Measurements from ENCODE around the gene DNAL1. TPM values are rescaled to one million over a fixed set of nuclear protein-coding genes. Genes with fewer than 3 reads are reported as not detected.

The DNAL1 gene
- total RNA-seq, 1 experiment from 2014 or later, result 4.2 TPM

DNA sequence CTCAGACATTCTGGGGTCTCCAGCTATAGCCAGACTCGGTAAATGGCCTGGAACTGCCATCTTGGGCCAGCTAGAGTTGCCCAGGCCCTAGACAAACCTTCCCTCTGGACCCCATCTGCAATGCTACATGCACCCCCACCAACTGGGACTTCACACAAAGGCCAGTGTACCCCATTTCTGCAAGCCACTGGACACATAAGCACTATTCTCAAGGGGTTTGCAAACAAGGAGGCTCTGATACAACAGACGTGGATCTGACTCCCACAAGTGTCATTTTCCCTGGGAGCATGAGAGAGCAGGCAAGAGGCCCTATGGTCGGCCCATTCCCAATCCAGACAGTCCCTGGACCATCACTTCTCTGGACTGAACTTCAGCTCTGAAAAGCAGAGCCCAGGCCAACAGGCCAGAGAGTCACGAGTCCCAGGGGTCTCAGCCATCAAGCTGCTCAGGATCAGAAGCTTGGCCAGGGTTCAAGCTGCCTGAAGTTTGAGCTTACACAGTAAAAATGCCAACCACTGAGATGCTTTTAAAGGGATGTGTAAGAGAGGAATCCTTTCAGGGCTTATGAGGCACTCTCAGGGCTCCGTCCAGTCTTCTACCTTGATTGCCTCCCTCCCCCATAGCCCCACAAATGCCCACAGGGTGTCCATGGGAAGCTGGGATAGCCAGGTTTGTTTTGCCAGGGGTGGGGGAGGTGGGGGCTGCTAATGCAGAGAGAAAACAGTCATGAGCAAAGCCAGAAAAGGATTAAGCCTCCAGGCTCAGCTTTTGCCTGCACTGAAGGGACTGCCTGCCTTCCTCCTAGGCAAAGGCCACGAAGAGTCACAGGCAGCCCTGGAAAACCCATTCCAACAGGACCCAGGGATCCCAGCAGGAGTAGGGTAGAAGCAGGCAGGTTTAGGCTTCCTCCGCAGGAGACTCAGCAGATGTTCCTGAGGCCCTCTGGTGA, 101.1 kb downstream of the DNAL1 start:
- H3K27me3 ChIP-seq (ENCODE audit: control insufficient read depth, insufficient read depth, low read length), result no peaks in the 10 kb centered on the region
- DNase-seq, result no peak
- H3K36me3 ChIP-seq (replicated peaks; ENCODE audit: control insufficient read depth, insufficient read depth, low read length), result no peaks in the 10 kb centered on the region
- no peak overlapping the region for H3K4me3 ChIP-seq (ENCODE audit: insufficient read depth, low read depth, low read length)

DNA sequence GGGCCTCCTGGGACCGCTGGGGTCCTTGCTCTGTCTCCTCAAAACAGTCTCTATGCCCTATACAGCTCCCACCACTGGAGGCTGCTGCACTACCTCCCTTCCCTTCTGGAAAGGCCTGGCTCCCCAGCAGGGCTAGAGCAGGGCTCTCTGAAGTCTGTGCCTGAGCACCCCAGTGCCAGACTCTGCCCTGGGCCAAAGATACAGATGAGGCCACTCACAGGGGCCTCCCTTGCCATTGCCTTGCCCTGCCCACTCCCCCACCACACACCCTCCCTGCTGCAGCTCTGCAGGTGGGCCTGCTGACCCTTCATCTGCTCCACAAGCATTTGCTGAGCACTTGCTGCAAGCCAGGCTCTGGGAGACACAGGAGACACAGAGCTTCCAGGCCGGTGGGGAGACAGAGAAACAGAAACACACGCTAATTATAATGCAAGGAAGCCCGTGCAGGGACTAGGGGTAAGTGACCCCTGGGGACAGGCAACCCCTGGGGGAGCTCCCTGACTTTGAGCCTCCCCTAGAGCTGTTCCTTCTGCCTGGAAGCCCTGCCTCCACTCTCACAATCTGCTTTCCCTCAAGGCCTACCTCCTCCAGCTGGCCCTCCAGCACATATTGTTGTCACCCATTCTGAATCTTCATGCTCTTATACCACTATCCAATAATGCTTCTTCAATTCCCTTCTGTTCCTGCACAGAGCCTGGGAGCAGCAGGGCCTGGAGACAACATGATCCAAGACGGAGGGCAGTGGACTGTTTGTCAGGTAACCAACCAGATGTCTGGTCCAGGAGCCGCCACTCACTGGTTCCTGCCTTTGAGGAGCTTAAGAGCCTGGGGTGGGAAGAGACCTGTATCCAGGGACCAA, 102.0 kb downstream of the DNAL1 start:
- DNase-seq, result peak; percentile 78
- no peaks in the 10 kb centered on the region for H3K36me3 ChIP-seq (replicated peaks; ENCODE audit: control insufficient read depth, insufficient read depth, low read length)

DNA sequence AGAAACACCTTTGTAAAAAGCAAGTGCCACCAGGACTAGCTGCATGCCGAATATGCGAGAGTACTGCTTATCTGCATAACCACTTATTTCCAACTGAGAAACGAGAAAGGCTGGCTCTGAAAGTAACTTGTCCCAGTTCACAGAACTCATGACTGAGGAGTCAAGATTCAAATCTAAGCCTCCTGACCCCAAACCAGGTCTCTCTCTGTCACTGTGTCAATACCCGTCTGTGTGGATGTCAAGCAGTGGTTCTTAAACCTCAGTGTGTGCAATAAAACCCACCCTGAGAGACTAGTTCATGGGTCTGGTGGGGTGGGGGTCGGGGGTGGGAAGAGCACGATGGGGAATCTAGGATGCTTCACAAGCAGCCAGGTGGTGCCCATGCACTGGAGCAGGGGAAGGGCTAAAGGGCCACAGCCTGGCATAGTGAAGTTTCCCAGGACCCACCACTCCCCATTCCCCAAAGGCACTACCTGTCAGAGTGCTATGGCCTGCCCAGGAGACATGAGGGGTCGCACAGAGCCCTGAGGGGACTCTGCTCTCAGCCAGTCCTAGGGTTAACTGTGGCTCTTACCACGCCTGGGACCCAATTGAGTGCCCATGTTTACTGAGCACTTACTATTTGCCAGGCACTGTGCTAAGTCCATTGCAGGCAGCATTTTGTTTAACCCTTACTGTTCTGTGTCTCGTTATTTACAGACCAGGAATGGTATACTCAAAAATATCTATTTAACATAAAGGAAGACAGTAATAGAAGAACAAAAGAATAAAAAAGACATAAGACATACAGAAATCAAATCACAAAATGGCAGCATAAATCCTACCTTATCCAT, 102.8 kb downstream of the DNAL1 start:
- H3K27me3 ChIP-seq (ENCODE audit: control insufficient read depth, insufficient read depth, low read length), result no peaks in the 10 kb centered on the region
- H3K4me3 ChIP-seq (ENCODE audit: insufficient read depth, low read depth, low read length), result no peak overlapping the region
- DNase-seq, result no peak
- H3K36me3 ChIP-seq (replicated peaks; ENCODE audit: control insufficient read depth, insufficient read depth, low read length), result no peaks in the 10 kb centered on the region

More for the DNA sequence above, 102.0 kb downstream of the DNAL1 start:
- no peaks in the 10 kb centered on the region for H3K27me3 ChIP-seq (ENCODE audit: control insufficient read depth, insufficient read depth, low read length)
- no peak overlapping the region for H3K4me3 ChIP-seq (ENCODE audit: insufficient read depth, low read depth, low read length)

DNA sequence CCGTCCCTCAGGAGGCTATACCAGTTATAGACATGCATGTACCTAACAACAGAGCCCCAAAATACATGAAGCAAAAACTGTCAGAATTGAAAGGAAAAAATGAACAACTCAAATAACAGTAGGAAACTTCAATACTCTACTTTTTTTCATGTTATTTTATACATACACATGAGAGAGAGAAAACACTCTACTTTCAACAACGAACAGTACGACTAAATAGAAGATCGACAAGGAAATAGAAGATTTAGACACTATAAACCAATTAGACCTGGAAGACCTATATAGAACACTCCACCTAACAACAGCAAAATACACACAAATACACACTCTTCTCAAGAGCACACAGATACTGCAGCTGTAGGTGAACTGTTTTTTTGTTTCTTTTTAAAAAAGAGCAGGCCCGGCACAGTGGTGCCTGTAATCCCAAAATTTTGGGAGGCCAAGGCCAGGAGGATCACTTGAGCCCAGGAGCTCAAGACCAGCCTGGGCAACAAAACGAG, 104.1 kb downstream of the DNAL1 start:
- Histone ChIP-seq H3K4me3 (ENCODE audit: insufficient read depth, low read depth, low read length) (no peak overlapping the region), H3K36me3 (replicated peaks; ENCODE audit: control insufficient read depth, insufficient read depth, low read length) (no peaks in the 10 kb centered on the region), H3K27me3 (ENCODE audit: control insufficient read depth, insufficient read depth, low read length) (no peaks in the 10 kb centered on the region)
- DNase-seq, result no peak

DNA sequence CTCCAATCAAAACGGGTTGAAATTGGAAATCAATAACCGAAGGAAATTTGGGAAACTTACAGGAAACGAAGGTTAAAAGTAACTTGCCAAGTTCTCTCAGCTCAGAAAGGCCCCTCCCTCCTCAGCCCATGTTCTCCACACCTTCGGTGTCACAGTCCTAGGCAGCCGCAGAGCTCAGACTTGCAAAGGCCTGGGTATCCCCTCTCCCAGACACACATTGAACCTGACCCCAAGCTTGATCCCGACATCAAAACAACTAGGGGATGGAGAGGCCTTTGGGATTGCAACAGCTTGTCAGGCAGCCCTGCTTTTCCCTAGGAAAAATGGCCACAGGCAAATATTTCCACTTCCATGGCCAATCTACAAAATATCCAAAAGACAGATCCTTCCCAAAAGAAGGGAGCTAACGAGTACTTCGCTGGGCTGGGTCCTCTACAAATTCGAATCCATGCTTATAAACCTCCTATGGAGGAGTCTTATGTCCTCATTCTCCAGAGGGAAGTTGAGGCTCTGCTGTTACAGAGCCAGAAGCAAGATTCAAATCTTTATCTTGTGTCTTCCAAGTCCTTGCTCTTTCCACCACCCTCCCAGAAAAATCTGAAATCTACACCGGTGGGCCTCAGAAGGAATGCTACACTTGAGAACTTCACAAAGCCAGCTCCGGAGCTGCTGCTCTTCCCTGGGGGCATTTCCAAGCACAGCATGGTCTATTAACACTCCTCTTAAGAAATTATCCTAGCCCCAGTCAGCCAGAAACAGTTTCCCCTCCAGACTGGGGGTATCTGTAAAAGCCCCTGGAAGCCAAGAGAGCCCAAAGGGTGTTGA, 105.1 kb downstream of the DNAL1 start:
- Histone ChIP-seq H3K36me3 (replicated peaks; ENCODE audit: control insufficient read depth, insufficient read depth, low read length) (no peaks in the 10 kb centered on the region; the same call in 1 of the 2 replicates), H3K4me3 (ENCODE audit: insufficient read depth, low read depth, low read length) (no peak overlapping the region), H3K27me3 (ENCODE audit: control insufficient read depth, insufficient read depth, low read length) (no peaks in the 10 kb centered on the region)
- DNase-seq, result no peak

DNA sequence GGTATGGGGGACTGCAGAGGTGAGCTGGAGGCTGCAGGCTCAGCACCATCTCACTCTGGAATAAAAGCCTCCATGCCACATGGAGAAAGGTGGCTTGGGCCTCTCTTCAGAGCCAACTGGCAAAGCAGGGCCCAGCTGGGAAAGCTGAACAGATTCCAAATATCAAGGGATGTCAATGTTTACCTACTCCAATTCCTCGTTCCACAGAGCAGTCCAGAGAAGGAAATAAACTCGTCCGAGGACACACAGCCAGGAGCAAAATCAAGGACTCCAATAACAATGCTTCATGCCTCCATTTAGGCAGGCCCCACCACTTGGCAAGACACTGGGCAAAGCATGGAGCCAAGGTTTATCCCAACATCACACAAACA, 105.7 kb downstream of the DNAL1 start:
- DNase-seq, result no peak
- H3K27me3 ChIP-seq (ENCODE audit: control insufficient read depth, insufficient read depth, low read length), result no peaks in the 10 kb centered on the region
- H3K36me3 ChIP-seq (replicated peaks; ENCODE audit: control insufficient read depth, insufficient read depth, low read length), result no peaks in the 10 kb centered on the region; the same call in 1 of the 2 replicates
- H3K4me3 ChIP-seq (ENCODE audit: insufficient read depth, low read depth, low read length), result no peak overlapping the region

DNA sequence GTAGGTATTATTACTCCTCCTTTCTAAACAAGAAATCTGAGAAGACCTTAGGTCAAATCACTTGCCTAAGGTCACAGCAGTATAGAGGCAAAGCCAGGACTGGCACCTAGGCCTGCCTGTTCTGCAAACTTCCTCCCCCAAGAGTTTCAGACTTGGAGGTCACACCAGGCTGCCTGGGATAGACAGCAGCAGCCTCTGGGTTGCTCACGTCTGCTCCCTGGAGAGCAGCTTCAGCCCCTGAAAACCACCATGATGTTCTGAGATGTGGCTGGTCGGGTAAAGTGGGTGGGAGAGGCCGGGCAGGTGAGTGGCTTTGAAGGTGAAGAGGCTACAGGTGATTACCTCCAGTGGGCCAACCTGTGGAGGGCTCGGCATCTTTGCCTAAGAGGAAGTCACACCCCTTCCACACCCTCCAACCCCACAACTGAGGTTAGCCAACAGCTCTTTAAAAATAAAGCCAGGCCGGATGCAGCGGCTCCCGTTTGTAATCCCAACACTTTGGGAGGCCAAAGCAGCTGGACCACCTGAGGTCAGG, 106.4 kb downstream of the DNAL1 start:
- no peaks in the 10 kb centered on the region for H3K27me3 ChIP-seq (ENCODE audit: control insufficient read depth, insufficient read depth, low read length)
- DNase-seq, result no peak
- H3K4me3 ChIP-seq (ENCODE audit: insufficient read depth, low read depth, low read length), result no peak overlapping the region
- H3K36me3 ChIP-seq (replicated peaks; ENCODE audit: control insufficient read depth, insufficient read depth, low read length), result no peaks in the 10 kb centered on the region; the same call in 1 of the 2 replicates

DNA sequence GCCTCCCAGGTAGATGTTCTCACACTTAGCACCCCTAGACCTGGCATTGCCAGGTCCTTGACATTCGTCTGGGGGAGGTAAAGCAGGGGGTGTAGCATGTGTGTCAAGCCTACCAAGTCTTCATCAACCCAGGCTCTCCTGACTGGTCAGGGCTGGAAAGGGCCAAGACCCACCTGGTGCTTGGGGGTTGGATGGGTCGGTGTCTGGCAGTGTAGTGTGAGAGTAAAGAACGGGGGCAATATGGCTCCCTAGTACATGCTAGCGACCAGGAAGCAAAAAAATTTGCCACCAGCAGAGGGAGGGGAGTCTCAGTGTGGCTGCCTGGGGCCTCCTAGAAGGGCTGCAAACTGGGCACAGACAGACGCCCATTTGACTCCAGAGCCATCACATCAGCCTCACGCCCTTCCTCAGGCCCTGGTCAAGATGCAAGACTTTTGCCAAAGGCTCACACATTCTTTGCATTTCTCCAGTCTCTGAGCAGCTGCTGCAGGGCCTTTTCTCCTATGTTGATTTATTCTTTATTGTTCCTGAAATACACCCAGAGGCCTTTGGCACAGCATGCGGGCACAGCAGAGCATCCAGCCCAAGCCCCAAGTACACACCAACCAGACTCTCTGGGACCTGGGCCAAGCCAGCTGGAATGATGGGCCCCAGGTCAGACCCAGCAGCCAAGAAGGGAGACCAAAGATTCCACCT, 107.7 kb downstream of the DNAL1 start:
- no peak overlapping the region for H3K4me3 ChIP-seq (ENCODE audit: insufficient read depth, low read depth, low read length)
- no peak for DNase-seq
- no peaks in the 10 kb centered on the region for H3K27me3 ChIP-seq (ENCODE audit: control insufficient read depth, insufficient read depth, low read length)
- no peaks in the 10 kb centered on the region; the same call in 1 of the 2 replicates for H3K36me3 ChIP-seq (replicated peaks; ENCODE audit: control insufficient read depth, insufficient read depth, low read length)

Other genes with a start within 250 kb of the DNAL1 start
- gene NUMB, start 186.4 kb upstream of the DNAL1 start, total RNA-seq (2014; rRNA removed; shearing (Covaris generic)), result 15.3 and 18.1 TPM in 2 replicates
- gene RIOX1, start 154.1 kb upstream of the DNAL1 start, total RNA-seq (2014; rRNA removed; shearing (Covaris generic)), result 19.4 and 23.5 TPM in 2 replicates
- gene ACOT1, start 107.8 kb upstream of the DNAL1 start, total RNA-seq (2014; rRNA removed; shearing (Covaris generic)), result 3.3 and 3.6 TPM in 2 replicates
- gene HEATR4, start 86.0 kb upstream of the DNAL1 start, total RNA-seq (2014; rRNA removed; shearing (Covaris generic)), result 0.07 TPM in 1 of 2 replicates, not detected in the other
- 5.2 and 7.7 TPM in 2 replicates for gene ACOT2, start 75.8 kb upstream of the DNAL1 start, total RNA-seq (2014; rRNA removed; shearing (Covaris generic))
- gene ACOT4, start 53.1 kb upstream of the DNAL1 start, total RNA-seq (2014; rRNA removed; shearing (Covaris generic)), result 0.70 and 0.80 TPM in 2 replicates
- gene ACOT6, start 32.5 kb upstream of the DNAL1 start, total RNA-seq (2014; rRNA removed; shearing (Covaris generic)), result not detected in 2 replicates
- 18.0 and 18.1 TPM in 2 replicates for gene PNMA1, start 69.4 kb downstream of the DNAL1 start, total RNA-seq (2014; rRNA removed; shearing (Covaris generic))
- gene PTGR2, start 206.8 kb downstream of the DNAL1 start, total RNA-seq (2014; rRNA removed; shearing (Covaris generic)), result 13.8 and 21.8 TPM in 2 replicates
- 27.2 and 31.0 TPM in 2 replicates for gene ZNF410, start 241.9 kb downstream of the DNAL1 start, total RNA-seq (2014; rRNA removed; shearing (Covaris generic))

Measured in H7 (cell line).